Stimulated activated memory B cell treated with anti-CD40 and anti-IgM and Interleukin-4, amounts not matched to agents 10 μg/mL and 1 μg/mL and 100 μg/mL, for 72 hours (primary cell): ENCODE results near the gene CCT8L2.
"Not testable (repeated sequence)": the region's sequence is repeated elsewhere in the genome, so short reads cannot be mapped to it uniquely, and the experiment has no call there.

ENCODE experiments used
- ATAC-seq: fragments of 150-1000 bp; cut with Tn5 transposase; 2 replicates; pipeline ENCODE4 v1.10.0; 2021
- H3K27ac Mint-ChIP-seq: one replicate; pipeline ENCODE4 v1.8.0; 2022; ENCODE audit warnings: mild to moderate bottlenecking, mixed read lengths
- H3K27me3 Mint-ChIP-seq: one replicate; pipeline ENCODE4 v1.8.0; 2022; ENCODE audit warnings: mixed read lengths
- H3K36me3 Mint-ChIP-seq: one replicate; pipeline ENCODE4 v1.8.0; 2022; ENCODE audit warnings: mixed read lengths
- H3K4me1 Mint-ChIP-seq: one replicate; pipeline ENCODE4 v1.8.0; 2022; ENCODE audit warnings: mixed read lengths
- H3K4me3 Mint-ChIP-seq: one replicate; pipeline ENCODE4 v1.8.0; 2022; ENCODE audit warnings: mild to moderate bottlenecking, moderate library complexity, mixed read lengths
- H3K9me3 Mint-ChIP-seq: one replicate; pipeline ENCODE4 v1.8.0; 2022; ENCODE audit warnings: mixed read lengths

CCT8L2 gene, protein sequence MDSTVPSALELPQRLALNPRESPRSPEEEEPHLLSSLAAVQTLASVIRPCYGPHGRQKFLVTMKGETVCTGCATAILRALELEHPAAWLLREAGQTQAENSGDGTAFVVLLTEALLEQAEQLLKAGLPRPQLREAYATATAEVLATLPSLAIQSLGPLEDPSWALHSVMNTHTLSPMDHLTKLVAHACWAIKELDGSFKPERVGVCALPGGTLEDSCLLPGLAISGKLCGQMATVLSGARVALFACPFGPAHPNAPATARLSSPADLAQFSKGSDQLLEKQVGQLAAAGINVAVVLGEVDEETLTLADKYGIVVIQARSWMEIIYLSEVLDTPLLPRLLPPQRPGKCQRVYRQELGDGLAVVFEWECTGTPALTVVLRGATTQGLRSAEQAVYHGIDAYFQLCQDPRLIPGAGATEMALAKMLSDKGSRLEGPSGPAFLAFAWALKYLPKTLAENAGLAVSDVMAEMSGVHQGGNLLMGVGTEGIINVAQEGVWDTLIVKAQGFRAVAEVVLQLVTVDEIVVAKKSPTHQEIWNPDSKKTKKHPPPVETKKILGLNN

DNA sequence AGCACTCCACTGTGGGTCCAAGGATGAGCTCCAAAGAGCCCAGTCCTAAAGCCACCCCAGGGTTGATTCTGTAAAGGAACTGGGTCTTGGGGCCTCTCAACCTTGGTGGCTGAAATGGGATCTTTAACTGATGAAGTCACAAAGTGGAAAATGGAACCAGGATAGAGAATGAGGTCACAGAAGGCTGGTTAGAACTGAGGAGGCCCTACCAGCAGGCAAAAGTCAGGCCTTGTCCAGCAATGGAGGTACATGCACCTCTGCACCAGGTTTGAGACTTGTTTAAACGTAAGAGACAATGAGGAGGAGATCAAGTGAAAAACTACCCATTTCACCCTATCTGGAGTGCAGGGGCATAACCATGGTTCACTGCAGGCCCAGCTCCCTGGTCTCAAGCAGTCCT lies at the start of gene CCT8L2:
Gene CCT8L2, minus strand, starts transcription at position 101 of the 400 bp plus-strand sequence. CDS start 260 bp downstream, outside the sequence.
- not testable (repeated sequence) for H3K27ac Mint-ChIP-seq, H3K27me3 Mint-ChIP-seq, ATAC-seq, H3K9me3 Mint-ChIP-seq, H3K4me1 Mint-ChIP-seq, H3K4me3 Mint-ChIP-seq, H3K36me3 Mint-ChIP-seq

DNA sequence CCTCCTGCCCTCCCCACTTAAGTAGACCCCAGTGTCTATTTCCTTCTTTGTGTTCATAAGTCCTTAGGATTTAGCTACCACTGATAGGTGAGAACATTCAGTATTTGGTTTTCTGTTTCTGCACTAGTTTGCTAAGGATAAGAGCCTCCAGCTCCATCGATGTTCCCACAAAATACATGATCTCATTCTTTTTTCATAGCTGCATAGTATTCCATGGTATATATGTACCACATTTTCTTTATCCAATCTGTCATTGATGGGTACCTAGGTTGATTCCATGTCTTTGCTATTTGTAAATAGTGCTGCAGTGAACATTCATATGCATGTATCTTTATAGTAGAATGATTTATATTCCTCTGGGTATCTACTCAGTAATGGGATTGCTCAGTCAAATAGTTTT lies 42.8 kb upstream of the CCT8L2 start:
- not testable (repeated sequence) for H3K27me3 Mint-ChIP-seq, H3K9me3 Mint-ChIP-seq, H3K4me1 Mint-ChIP-seq, H3K4me3 Mint-ChIP-seq, ATAC-seq, H3K27ac Mint-ChIP-seq, H3K36me3 Mint-ChIP-seq

DNA sequence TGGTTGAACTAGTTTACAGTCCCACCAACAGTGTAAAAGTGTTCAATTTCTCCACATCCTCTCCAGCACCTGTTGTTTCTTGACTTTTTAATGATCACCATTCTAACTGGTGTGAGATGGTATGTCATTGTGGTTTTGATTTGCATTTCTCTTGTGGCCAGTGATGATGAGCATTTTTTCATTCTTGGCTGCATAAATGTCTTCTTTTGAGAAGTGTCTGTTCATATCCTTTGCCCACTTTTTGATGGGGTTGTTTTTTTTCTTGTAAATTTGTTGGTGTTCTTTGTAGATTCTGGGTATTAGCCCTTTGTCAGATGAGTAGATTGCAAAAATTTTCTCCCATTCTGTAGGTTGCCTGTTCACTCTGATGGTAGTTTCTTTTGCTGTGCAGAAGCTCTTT lies 41.5 kb upstream of the CCT8L2 start:
- not testable (repeated sequence) for H3K27ac Mint-ChIP-seq, H3K9me3 Mint-ChIP-seq, H3K4me3 Mint-ChIP-seq, ATAC-seq, H3K27me3 Mint-ChIP-seq, H3K4me1 Mint-ChIP-seq, H3K36me3 Mint-ChIP-seq

DNA sequence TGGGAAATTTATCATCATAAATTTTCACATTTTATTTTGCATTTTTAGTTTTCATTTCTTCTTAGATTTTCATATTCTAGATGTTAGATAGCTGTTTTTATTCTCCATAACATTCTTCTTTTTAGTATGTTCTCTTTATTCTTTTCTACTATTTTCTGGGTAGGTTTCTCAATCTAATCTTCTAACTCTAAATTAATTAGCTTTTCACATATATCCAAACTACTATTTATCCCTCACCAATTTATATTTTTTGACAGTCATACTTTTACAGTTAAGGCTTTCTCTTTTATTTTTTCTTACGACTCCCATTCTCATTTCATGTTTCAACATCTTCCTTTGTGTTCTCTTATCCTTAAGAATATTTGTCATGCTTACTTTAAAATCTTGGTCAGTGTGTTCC lies 35.9 kb upstream of the CCT8L2 start:
- H3K27ac Mint-ChIP-seq, H3K36me3 Mint-ChIP-seq, H3K4me1 Mint-ChIP-seq, ATAC-seq, H3K4me3 Mint-ChIP-seq, H3K9me3 Mint-ChIP-seq, H3K27me3 Mint-ChIP-seq: not testable (repeated sequence)

DNA sequence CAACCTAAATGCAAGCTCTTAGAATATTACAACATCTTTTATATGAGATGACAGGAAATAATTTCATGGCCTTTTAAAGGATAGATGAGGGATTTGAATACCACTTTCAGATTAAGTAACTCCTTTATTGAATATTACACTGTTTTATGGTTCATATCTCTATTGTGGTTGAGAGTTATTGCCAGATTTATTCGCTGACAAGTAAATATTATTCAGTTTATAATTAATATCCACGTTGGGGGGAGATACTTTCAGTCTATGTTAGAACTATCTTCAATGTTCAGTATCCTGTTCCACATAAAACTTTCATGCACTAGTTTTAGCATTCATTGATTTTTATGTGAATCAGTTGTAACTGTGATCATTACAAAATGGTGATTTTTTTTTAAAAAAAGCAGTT lies 32.4 kb upstream of the CCT8L2 start:
- H3K36me3 Mint-ChIP-seq, result not testable (repeated sequence)

DNA sequence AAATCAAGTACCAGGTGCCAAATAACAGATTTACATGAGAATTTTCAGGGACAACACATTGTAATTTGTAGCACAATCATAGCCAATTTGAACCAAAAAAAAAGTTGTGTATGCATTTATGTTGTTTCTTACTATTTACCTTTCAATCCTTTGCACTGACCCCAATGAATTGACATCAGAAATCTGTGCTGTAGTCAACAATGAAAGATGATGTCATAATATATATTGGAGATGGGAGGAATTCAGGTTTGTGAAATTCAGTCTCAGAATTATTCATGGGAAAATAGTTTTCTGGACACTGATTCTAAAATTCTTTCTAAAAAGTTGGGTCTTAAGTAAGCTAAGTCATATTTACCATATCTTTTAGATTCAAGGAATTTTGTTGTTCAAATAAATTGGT lies 31.0 kb upstream of the CCT8L2 start:
- H3K27ac Mint-ChIP-seq, H3K4me3 Mint-ChIP-seq, H3K36me3 Mint-ChIP-seq, ATAC-seq, H3K27me3 Mint-ChIP-seq, H3K4me1 Mint-ChIP-seq, H3K9me3 Mint-ChIP-seq: not testable (repeated sequence)

More for the DNA sequence above, 32.4 kb upstream of the CCT8L2 start:
- not testable (repeated sequence) for H3K27ac Mint-ChIP-seq, H3K4me1 Mint-ChIP-seq, H3K4me3 Mint-ChIP-seq, H3K9me3 Mint-ChIP-seq, ATAC-seq, H3K27me3 Mint-ChIP-seq

DNA sequence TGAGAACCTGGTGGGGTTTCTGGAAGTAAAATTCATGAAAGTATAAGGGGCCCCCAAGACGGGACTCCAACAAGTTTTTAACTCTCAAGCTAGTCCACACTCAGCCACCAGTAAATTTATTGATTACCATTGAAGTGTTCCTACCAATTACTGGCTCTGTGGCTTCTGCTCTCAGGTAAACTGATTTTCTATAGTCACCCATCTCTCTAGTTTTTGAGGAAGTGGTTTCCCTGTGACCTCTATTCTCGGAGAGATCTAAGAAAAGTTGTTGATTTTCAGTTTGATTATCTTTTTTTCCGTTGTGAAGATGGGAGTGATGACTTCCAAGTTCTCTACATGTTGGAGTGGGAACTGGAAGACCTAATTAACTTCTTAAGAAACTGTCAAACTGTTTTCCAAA lies 24.9 kb upstream of the CCT8L2 start:
- not testable (repeated sequence) for H3K9me3 Mint-ChIP-seq, ATAC-seq, H3K36me3 Mint-ChIP-seq, H3K4me1 Mint-ChIP-seq, H3K27ac Mint-ChIP-seq, H3K4me3 Mint-ChIP-seq
- peaks cover 19% of the 10 kb centered on the region for H3K27me3 Mint-ChIP-seq

DNA sequence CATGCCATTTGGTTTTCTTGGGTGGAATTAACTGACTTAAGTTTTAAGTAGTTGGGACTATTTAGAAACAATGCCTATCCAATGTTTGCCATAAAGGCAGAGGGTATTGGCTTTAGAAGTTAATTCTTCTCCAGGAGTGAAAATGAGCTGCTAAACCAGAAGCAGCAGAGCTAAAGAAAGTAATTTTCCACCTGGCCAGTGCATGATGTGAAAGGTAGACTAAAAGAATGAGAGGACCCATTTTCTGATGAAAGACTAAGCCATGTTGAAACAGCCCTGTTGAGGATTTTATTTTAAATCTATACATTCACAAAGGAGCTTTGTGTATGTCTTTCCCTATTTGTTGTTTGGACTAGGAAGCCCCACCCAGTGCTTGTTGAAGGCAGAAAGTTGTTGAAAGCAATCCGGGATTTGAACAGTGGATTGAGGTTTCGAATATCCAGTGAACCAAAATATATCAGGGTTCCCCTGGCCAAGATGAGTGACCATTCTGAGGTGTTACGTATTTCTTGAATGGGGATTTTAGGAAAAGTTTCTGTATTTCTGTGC lies 23.9 kb upstream of the CCT8L2 start:
- not testable (repeated sequence) for H3K27ac Mint-ChIP-seq, H3K4me1 Mint-ChIP-seq, H3K36me3 Mint-ChIP-seq, H3K9me3 Mint-ChIP-seq, ATAC-seq, H3K4me3 Mint-ChIP-seq
- peaks cover 29% of the 10 kb centered on the region for H3K27me3 Mint-ChIP-seq

DNA sequence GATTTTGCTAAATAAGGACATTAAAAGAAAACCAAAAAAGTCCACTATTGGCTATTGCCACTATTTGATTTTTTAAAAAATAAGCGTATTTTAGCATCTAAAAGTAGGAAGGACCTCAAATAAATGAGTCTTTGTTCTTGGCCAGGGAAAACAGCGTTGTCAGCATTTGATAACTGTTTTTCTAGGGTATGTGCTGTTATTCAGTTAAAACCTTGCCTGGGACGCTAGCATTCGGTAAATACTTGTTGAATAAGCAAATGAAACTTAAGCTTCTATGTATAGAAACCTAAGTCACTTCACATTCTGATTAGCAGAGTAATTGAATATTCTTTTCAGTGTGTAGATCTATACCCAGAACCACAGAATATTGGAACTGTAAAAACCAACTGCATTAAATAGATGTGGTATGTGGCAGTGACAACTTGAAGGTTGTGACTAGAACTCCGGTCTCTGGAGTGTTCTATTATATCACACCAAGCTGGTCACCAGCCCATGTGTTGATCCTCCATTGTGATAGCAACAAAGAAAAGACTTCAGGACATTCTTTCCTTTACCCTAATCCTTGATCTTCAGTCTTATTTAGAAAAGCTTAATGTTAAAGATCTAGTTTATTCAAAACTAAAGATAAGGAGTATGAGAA lies 23.1 kb upstream of the CCT8L2 start:
- not testable (repeated sequence) for ATAC-seq, H3K27ac Mint-ChIP-seq, H3K4me3 Mint-ChIP-seq, H3K4me1 Mint-ChIP-seq, H3K36me3 Mint-ChIP-seq, H3K9me3 Mint-ChIP-seq
- peaks cover 37% of the 10 kb centered on the region for H3K27me3 Mint-ChIP-seq

DNA sequence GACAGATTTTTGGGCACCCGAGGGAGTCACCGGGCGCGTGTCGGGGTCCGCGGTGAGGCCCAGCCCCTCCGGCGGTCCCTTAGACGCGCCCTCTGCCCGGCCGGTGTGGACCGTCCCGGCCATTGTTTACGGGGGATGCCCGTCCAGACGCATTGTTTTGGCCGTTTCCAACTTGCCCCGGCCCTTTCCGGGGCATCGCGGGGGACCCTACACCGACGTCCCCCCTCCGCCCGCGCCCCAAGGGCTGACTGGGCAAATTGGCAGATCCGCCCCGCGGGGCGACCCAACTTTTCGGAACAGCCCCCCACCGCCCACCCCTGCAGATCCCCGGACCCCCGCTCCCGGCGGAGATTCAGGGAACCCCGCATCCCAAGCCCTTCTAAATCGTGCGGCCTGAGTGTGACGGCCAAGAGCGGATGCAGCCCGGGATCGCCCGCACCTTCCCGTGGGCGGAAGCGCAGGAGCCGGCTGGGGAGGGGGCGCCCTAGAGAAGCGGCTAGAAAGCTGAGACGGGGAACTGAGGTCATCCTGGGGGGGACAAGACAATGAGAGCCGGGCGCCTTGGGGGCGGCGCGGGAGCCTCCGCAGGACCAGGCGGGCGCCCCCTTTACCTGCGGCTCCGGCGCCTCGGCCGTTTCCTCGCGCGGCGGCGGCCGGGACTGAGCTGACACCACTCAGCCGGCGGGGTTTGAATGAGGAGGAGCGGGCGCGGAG lies 17.1 kb upstream of the CCT8L2 start:
- no peak overlapping the region for H3K4me3 Mint-ChIP-seq
- no peaks in the 10 kb centered on the region for H3K36me3 Mint-ChIP-seq
- peaks cover 38% of the 10 kb centered on the region for H3K27me3 Mint-ChIP-seq
- no peak for ATAC-seq
- H3K27ac Mint-ChIP-seq, result no peak overlapping the region
- no peaks in the 10 kb centered on the region for H3K4me1 Mint-ChIP-seq
- H3K9me3 Mint-ChIP-seq, result peaks cover 4% of the 10 kb centered on the region

DNA sequence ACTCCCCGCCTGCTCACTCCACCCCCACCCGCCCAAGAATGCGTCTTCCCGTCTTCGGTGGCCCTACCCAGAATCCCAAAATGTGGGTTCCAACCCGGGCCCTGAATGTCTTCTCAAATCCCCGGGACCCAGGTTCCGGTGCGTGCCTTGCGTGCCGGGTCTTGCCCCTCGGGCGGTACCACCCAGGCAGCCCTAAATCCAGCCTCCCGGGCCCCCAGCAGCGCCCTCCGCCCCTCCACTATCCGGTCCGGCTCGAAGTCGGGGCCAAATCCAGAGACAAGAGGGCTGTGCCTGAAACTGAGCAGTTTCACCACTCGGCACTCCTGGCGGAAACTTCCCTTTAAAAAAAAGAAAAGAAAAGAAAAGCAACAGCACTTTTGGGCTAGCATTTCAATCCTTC lies 16.3 kb upstream of the CCT8L2 start:
- Mint-ChIP-seq H3K4me1 (no peaks in the 10 kb centered on the region), H3K27ac (no peak overlapping the region), H3K27me3 (peaks cover 32% of the 10 kb centered on the region), H3K36me3 (no peaks in the 10 kb centered on the region), H3K4me3 (no peak overlapping the region), H3K9me3 (peaks cover 4% of the 10 kb centered on the region)
- ATAC-seq, result no peak

DNA sequence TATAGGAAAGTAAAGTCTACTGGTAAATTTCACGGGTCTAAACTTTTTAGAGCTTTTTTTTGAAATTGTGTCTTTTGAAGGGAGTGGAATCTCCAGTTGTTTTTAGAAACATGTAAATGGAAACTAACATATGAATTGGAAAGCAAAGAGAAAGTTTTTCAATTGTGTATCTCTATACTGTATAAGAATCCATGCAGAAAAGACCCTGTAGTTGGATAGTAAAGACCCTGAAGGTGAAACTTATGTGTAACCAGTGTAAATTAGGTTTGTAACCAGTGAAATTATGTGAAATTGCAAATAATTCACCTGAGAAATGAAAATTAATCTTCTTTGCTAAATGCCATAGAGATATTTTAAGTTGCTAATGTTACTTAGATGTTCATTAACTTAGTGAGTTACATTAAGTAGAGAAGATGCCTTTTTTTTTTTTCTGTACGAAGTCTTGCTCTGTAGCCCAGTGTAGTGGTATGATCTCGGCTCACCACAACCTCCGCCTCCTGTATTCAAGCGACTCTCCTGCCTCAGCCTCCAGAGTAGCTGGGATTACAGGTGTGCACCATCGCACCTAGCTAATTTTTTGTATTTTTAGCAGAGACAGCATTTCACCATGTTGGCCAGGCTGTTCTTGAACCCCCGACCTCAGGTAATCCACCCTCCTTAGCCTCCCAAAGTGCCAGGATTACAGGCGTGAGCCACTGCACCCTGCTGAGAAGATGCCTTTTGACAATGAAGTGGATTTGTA lies 11.8 kb upstream of the CCT8L2 start:
- not testable (repeated sequence) for H3K4me3 Mint-ChIP-seq, ATAC-seq, H3K36me3 Mint-ChIP-seq, H3K27ac Mint-ChIP-seq, H3K9me3 Mint-ChIP-seq, H3K4me1 Mint-ChIP-seq
- peaks cover 23% of the 10 kb centered on the region for H3K27me3 Mint-ChIP-seq

DNA sequence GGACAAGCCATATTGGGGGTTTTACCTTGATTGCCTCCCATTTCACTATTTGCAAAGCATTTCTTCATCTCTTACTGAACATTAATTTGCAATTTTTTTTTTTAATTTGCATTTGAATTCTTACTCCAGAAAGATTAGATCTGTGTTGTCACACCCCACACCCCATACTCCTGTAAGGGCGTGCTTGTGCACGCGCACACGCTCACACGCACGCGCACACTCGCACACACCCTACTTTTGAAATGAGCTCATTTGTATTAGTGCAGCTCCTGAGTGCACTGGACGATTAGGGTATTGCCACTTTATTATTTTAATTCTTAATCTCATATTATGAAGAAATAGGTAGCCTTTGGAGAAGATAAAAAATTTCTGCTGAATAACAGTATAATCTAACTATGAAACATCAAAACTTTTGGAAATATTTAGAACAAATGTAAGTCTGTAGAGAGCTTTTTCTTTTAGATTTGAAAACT lies 11.2 kb upstream of the CCT8L2 start:
- H3K36me3 Mint-ChIP-seq, H3K9me3 Mint-ChIP-seq, H3K4me3 Mint-ChIP-seq, H3K4me1 Mint-ChIP-seq, H3K27ac Mint-ChIP-seq, ATAC-seq: not testable (repeated sequence)
- H3K27me3 Mint-ChIP-seq, result peaks cover 25% of the 10 kb centered on the region

DNA sequence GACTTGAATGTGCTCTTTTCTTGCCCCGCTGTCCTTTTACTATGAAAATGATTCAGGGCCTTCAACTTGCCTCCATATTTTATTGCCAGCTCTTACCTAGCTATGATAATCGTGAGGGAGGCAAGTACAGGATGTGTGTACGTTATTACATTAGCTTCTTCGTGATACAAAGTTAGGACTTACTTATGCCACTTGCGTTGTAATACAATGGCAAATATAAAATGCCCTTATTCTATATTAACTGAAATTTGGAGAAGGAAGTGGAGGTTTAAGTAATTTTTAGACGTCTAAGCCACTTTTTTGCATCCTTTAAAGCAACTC lies 10.8 kb upstream of the CCT8L2 start:
- H3K4me3 Mint-ChIP-seq, result no peak overlapping the region
- H3K4me1 Mint-ChIP-seq, result no peaks in the 10 kb centered on the region
- H3K36me3 Mint-ChIP-seq, result no peaks in the 10 kb centered on the region
- no peak for ATAC-seq
- H3K27me3 Mint-ChIP-seq, result peaks cover 25% of the 10 kb centered on the region
- H3K9me3 Mint-ChIP-seq, result no peaks in the 10 kb centered on the region
- H3K27ac Mint-ChIP-seq, result no peak overlapping the region
